GM12892 (cell line): ENCODE measurements around the gene SLC39A11.

ENCODE experiments used
- POLR2A ChIP-seq: IDR thresholded peaks from 2 replicates; pipeline ENCODE4 v1.6.1; 2011; ENCODE audit warnings: low read depth, low read length, control low read depth
- POLR2AphosphoS5 ChIP-seq: IDR thresholded peaks from 2 replicates; pipeline ENCODE4 v1.6.1; 2011; ENCODE audit warnings: low read depth, low read length, control low read depth
- TAF1 ChIP-seq: IDR thresholded peaks from 2 replicates; pipeline ENCODE4 v1.6.1; 2011; ENCODE audit warnings: low read depth, mild to moderate bottlenecking, control low read depth, low read length, borderline replicate concordance

- TF ChIP-seq POLR2AphosphoS5: no peak
- no peak for TF ChIP-seq TAF1
- TF ChIP-seq POLR2A: no peak
These were observed 252.5 kb downstream of the SLC39A11 start for GRCh38 chr17:72840019-72840418.
